GM12878 (cell line): Measurements from ENCODE around the gene ELK3.

ENCODE experiments used
- CTCF ChIP-seq, 3 experiments: IDR thresholded peaks in 2 of 3; conservative IDR thresholded peaks in 1 of 3; 2 replicates each; pipeline ENCODE4 v1.5.1; 2011; ENCODE audit warnings: low read depth in 3 of 3, low read length in 3 of 3, mild to moderate bottlenecking in 3 of 3, control low read depth in 2 of 3, moderate library complexity in 2 of 3, inconsistent platforms in 1 of 3, mixed read lengths in 1 of 3; ENCODE audit not compliant: control insufficient read depth in 2 of 3, insufficient read depth in 1 of 3; ENCODE audit errors: extremely low read depth in 1 of 3
- PRDM15 ChIP-seq: fragments of 450-650 bp; formaldehyde crosslinking; IDR thresholded peaks from 2 replicates; pipeline ENCODE4 v1.4.0; 2020; ENCODE audit warnings: mild to moderate bottlenecking, moderate library complexity

- TF ChIP-seq PRDM15 (CRISPR knock-in tag) (no peak), CTCF (IDR thresholded peaks at IDR 0.05 in 2 of 3, conservative IDR thresholded peaks at IDR 0.05 in 1 of 3; ENCODE audit: control insufficient read depth in 2 of 3, extremely low read depth in 1 of 3, insufficient read depth in 1 of 3, low read depth in 3 of 3, low read length in 3 of 3) (no peak)
Measured at GRCh38 chr12:96295532-96296160, 101.5 kb downstream of the ELK3 start.
